GM12878 (cell line): ENCODE measurements around the gene ERO1B. TPM values are rescaled to one million over a fixed set of nuclear protein-coding genes. Genes with fewer than 3 reads are reported as not detected.

Source experiments
- ATAC-seq: fragments of 200-7000 bp; cut with Tn5 transposase; 3 replicates; pipeline ENCODE4 v1.9.1; 2020; ENCODE audit warnings: mild to moderate bottlenecking, moderate library complexity
- Bru-seq: library from RNA; stranded (reverse); fragments of 400-500 nt; gene quantifications from one replicate; lab custom pipeline; 2021; lab: Mats Ljungman, UMichigan
- BruChase-seq, 2 experiments: library from RNA; stranded (reverse); fragments of 400-500 nt; gene quantifications; one replicate each; lab custom pipeline; 2021; lab: Mats Ljungman, UMichigan
- BruUV-seq: library from RNA; stranded (reverse); fragments of 400-500 nt; replicated peaks from 2 replicates; lab custom pipeline; 2021; lab: Mats Ljungman, UMichigan
- CTCF ChIA-PET: fragments of 300-600 bp; sonication (Branson Sonifier 250); formaldehyde crosslinking; extraction: SDS; loops from one replicate; lab custom pipeline; 2021; ENCODE audit warnings: inconsistent platforms; lab: Yijun Ruan, JAX
- POLR2A ChIA-PET: fragments of 350-600 bp; formaldehyde crosslinking; extraction: SDS; loops from one replicate; lab custom pipeline; 2021; ENCODE audit warnings: inconsistent platforms; lab: Charles Lee
- RAD21 ChIA-PET: fragments of 300-600 bp; sonication (Branson Sonifier 250); formaldehyde crosslinking; loops from one replicate; lab custom pipeline; 2023; ENCODE audit warnings: antibody characterized with exemption; ENCODE audit not compliant: unreplicated experiment; lab: Charles Lee
- SMC1A ChIA-PET: fragments of 300-600 bp; sonication (Branson Sonifier 250); formaldehyde crosslinking; loops from one replicate; lab custom pipeline; 2023; ENCODE audit not compliant: unreplicated experiment, uncharacterized antibody; lab: Charles Lee
- DNase-seq: peaks from one replicate; pipeline ENCODE4 v3.0.0-alpha.2; 2011; ENCODE audit warnings: low read depth, low spot score
- FAIRE-seq: peaks from 3 replicates; lab custom pipeline; 2011; peaks lifted over from hg19 to GRCh38; lab: Jason Lieb, UNC
- H2AFZ ChIP-seq: 2 replicates; pipeline ENCODE4 v1.6.0; 2011; ENCODE audit warnings: low read depth, low read length, control low read depth; ENCODE audit not compliant: control insufficient read depth
- H3K27ac ChIP-seq: 2 replicates; pipeline ENCODE4 v1.5.1; 2011; ENCODE audit warnings: control low read depth; ENCODE audit not compliant: control insufficient read depth, insufficient read depth
- H3K27me3 ChIP-seq, 2 experiments: replicated peaks in 1 of 2; 2 replicates each; pipeline versions ENCODE4 v1.6.0 to v1.6.1; 2011; ENCODE audit warnings: low read length in 1 of 2; ENCODE audit not compliant: control insufficient read depth in 2 of 2, insufficient read depth in 2 of 2
- H3K36me3 ChIP-seq, 2 experiments: 2 replicates each; pipeline ENCODE4 v1.5.1; 2011; ENCODE audit warnings: low read length in 1 of 2; ENCODE audit not compliant: control insufficient read depth in 2 of 2, insufficient read depth in 2 of 2
- H3K4me1 ChIP-seq: 2 replicates; pipeline ENCODE4 v1.6.1; 2011; ENCODE audit warnings: mild to moderate bottlenecking, low read length, moderate library complexity, mixed read lengths; ENCODE audit not compliant: control insufficient read depth, insufficient read depth
- H3K4me2 ChIP-seq: 2 replicates; pipeline ENCODE4 v1.6.0; 2011; ENCODE audit warnings: control low read depth; ENCODE audit not compliant: control insufficient read depth, insufficient read depth
- H3K4me3 ChIP-seq: fragments of 200-600 bp; sonication (generic); 2 replicates; pipeline ENCODE4 v1.5.1; 2016
- H3K79me2 ChIP-seq: 2 replicates; pipeline ENCODE4 v1.6.0; 2011; ENCODE audit warnings: low read length; ENCODE audit not compliant: control insufficient read depth, insufficient read depth
- H3K9ac ChIP-seq: 2 replicates; pipeline ENCODE4 v1.8.0; 2011; ENCODE audit warnings: low read length, control low read depth, mixed read lengths; ENCODE audit not compliant: control insufficient read depth, insufficient read depth
- H3K9me3 ChIP-seq: replicated peaks from 3 replicates; pipeline ENCODE4 v1.5.1; 2011; ENCODE audit warnings: mild to moderate bottlenecking, low read length; ENCODE audit not compliant: control insufficient read depth, insufficient read depth
- H4K20me1 ChIP-seq: 2 replicates; pipeline ENCODE4 v1.6.0; 2011; ENCODE audit not compliant: control insufficient read depth, insufficient read depth
- CBFB ChIP-seq: IDR thresholded peaks from 2 replicates; pipeline ENCODE4 v1.6.1; 2016; ENCODE audit warnings: antibody characterized with exemption, low read depth
- RAD21 ChIP-seq: IDR thresholded peaks from 2 replicates; pipeline ENCODE4 v1.6.1; 2011; ENCODE audit warnings: mild to moderate bottlenecking, low read depth, low read length, moderate library complexity; ENCODE audit not compliant: insufficient read depth
- RBBP5 ChIP-seq: fragments of 200-600 bp; sonication (generic); conservative IDR thresholded peaks from 2 replicates; pipeline ENCODE4 v1.6.1; 2016
- WGBS: methylation state at CpG from one replicate; pipeline ENCODE4 v1.1.6; 2016; ENCODE audit warnings: low lambda C conversion rate; ENCODE audit not compliant: insufficient replicate concordance, insufficient coverage; ENCODE audit errors: missing lambda C conversion rate; 5-methylcytosine and 5-hydroxymethylcytosine counted together
- in situ Hi-C: fragments of 300-500 bp; cut with MboI; formaldehyde crosslinking; loops from 9 replicates; pipeline ENCODE4 v1.14.3; 2018; ENCODE audit warnings: mixed read lengths
- intact Hi-C: fragments of 100-400 bp; cut with micrococcal nuclease; formaldehyde crosslinking; loops from one replicate; pipeline ENCODE4 v1.14.2; 2022; ENCODE audit not compliant: unreplicated experiment
- long read RNA-seq, 2 experiments: library from polyadenylated mRNA; unstranded; transcript quantifications; one replicate each; pipeline ENCODE4 v2.0.0, GENCODE V29; 2019 to 2020
- polyA minus RNA-seq, 3 experiments: library from RNA; depleted of rRNA, polyadenylated mRNA; stranded (reverse); fragments of >200 nt; gene quantifications; 2 replicates each; pipeline ENCODE4 v1.2.3, GENCODE V29; 2011
- polyA plus RNA-seq, 11 experiments: library from polyadenylated mRNA; depleted of rRNA in 4 of 11; unstranded in 6 of 11; stranded (reverse) in 5 of 11; fragments of >200 nt; fragmentation: Nextera tagmentation in 4 of 11; fragmentation: Illumina TruSeq in 1 of 11; extraction: Ambion mirVana in 4 of 11; extraction: Trizol in 1 of 11; gene quantifications; 1 replicate in 1 of 11; 2 replicates in 10 of 11; pipeline versions ENCODE4 v1.2.1 to v1.2.3, GENCODE V29; 2011 to 2016; ENCODE audit warnings: inconsistent platforms in 2 of 11, missing spikeins in 2 of 11, low read depth in 1 of 11
- total RNA-seq, 4 experiments: library from RNA; depleted of rRNA in 3 of 4; stranded (reverse); fragments of >200 nt in 3 of 4; fragmentation: Illumina TruSeq in 1 of 4; extraction: Trizol in 1 of 4; gene quantifications; 2 replicates each; pipeline versions ENCODE4 v1.2.1 to v1.2.3, GENCODE V29; 2013 to 2021
- TF ChIP-seq, protein P1 (sequence below): fragments of 450-650 bp; formaldehyde crosslinking; IDR thresholded peaks from 2 replicates; pipeline ENCODE4 v1.4.0; 2020; ENCODE audit warnings: mild to moderate bottlenecking, moderate library complexity
- TF ChIP-seq, protein P2 (sequence below): fragments of 450-650 bp; formaldehyde crosslinking; IDR thresholded peaks from 2 replicates; pipeline ENCODE4 v1.5.0; 2022; ENCODE audit warnings: mild to moderate bottlenecking, missing genetic modification characterization

ERO1B gene, protein sequence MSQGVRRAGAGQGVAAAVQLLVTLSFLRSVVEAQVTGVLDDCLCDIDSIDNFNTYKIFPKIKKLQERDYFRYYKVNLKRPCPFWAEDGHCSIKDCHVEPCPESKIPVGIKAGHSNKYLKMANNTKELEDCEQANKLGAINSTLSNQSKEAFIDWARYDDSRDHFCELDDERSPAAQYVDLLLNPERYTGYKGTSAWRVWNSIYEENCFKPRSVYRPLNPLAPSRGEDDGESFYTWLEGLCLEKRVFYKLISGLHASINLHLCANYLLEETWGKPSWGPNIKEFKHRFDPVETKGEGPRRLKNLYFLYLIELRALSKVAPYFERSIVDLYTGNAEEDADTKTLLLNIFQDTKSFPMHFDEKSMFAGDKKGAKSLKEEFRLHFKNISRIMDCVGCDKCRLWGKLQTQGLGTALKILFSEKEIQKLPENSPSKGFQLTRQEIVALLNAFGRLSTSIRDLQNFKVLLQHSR
- 65.5 and 71.3 TPM in 2 replicates for total RNA-seq (2013; cell fraction: nucleolus; rRNA removed)
- total RNA-seq (2014; rRNA removed) (13.6 and 17.3 TPM in 2 replicates), total RNA-seq (2014; rRNA removed; fragmentation: Illumina TruSeq; extraction: Trizol) (30.9 and 32.2 TPM in 2 replicates), total RNA-seq (2021) (22.8 and 28.8 TPM in 2 replicates), polyA plus RNA-seq (2011; rRNA removed) (9.3 and 18.3 TPM in 2 replicates), polyA plus RNA-seq (2014; fragmentation: Illumina TruSeq; extraction: Trizol) (22.8 and 29.8 TPM in 2 replicates), polyA plus RNA-seq (2014; fragmentation: Nextera tagmentation; extraction: Ambion mirVana) (1 to 10 TPM; 9.0 to 9.6 TPM), polyA plus RNA-seq (2014; rRNA removed) (16.9 and 23.1 TPM in 2 replicates), polyA plus RNA-seq (2016; fragmentation: Nextera tagmentation; extraction: Ambion mirVana) (10 to 100 TPM; 27.1 to 27.5 TPM), polyA minus RNA-seq (2011; rRNA and poly(A)+ RNA removed) (4.3 and 4.4 TPM in 2 replicates), Bru-seq, nascent RNA (percentile 95 among the genes with signal in this experiment), BruChase-seq, experiment 1, labeled RNA remaining after a 6-hour chase (percentile 91 among the genes with signal in this experiment), BruChase-seq, experiment 2, labeled RNA remaining after a 2-hour chase (percentile 92 among the genes with signal in this experiment)
- 5.6 TPM for polyA plus RNA-seq (2011; ENCODE audit: low read depth)
- polyA plus RNA-seq (2011; cell fraction: cytosol; rRNA removed) = 2.5 and 2.9 TPM in 2 replicates
- 7.8 and 9.8 TPM in 2 replicates for polyA plus RNA-seq (2011; cell fraction: nucleus; rRNA removed)
- polyA plus RNA-seq (2012) = 11.3 and 12.3 TPM in 2 replicates
- polyA minus RNA-seq (2011; cell fraction: cytosol; rRNA and poly(A)+ RNA removed) = 4.0 and 5.2 TPM in 2 replicates
- 8.1 and 16.4 TPM in 2 replicates for polyA minus RNA-seq (2011; cell fraction: nucleus; rRNA and poly(A)+ RNA removed)
- long read RNA-seq, experiment 1, partial matches to known transcripts = 1 of 3 reads
- long read RNA-seq, experiment 1, other reads (novel, unspliced or antisense) = 2 of 3 reads
- long read RNA-seq, experiment 2, partial matches to known transcripts = 1 of 7 reads
- long read RNA-seq, experiment 2, other reads (novel, unspliced or antisense) = 6 of 7 reads

DNA sequence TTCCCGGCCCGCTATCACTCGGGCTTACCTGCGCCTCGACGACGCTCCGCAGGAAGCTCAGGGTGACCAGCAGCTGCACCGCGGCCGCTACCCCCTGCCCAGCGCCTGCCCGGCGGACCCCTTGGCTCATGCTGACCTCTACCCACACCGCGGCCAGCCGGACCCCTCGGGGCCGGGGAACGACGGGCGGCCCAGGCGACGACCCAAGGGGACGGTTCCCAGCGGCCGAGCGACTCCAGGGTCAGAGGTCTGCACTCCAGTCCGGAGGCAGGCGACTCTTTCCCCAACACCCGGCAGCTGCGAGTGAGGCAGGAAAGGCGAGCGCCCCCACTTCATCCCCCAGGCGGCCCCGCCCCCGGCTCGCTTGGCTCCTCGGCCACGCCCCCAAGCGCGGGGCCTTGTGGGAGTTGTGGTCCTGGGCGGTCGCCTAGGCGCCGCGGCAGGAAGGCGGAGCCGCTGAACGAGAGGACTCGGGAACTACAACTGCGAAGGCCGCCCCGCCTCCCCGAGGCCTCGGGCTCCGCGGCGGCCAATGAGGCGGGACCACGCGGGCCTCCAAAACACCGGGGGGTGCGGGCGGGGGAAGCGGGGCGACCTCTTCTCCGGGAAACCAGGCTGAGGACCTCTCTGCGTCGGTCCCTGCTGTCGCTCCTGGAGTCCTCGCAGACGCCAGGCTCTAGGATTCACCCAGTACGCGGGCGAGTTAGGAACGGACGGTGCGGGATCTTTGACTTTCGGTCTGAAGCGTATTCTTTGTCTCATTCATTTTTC is at the start of gene ERO1B:
ERO1B (minus strand) TSS at position 305 of the 771 bp plus-strand sequence; CDS start at position 130, 175 bp downstream.
- ChIA-PET POLR2A (interaction anchor here (0.7 to 5.8 kb wide), 5 partner anchors 12 to 145 kb away, joined by 3 to 40 read pairs (median 3); no protein-coding TSS in a partner anchor), RAD21 (interaction anchor here (0.9 to 3.2 kb wide), 5 partner anchors 97 to 309 kb away, joined by 3 to 21 read pairs (median 3); no protein-coding TSS in a partner anchor), CTCF (interaction anchor here (0.5 to 1.9 kb wide), 4 partner anchors 13 to 174 kb away, joined by 3 to 4 read pairs (median 4); no protein-coding TSS in a partner anchor), SMC1A (interaction anchor here (1.0 to 2.0 kb wide), 3 partner anchors 12 to 124 kb away, joined by 3 to 6 read pairs (median 4); no protein-coding TSS in a partner anchor)
- H3K79me2 ChIP-seq = peaks cover 55% of the 10 kb centered on the region
- no peaks in the 10 kb centered on the region for H4K20me1 ChIP-seq
- no peaks in the 10 kb centered on the region for H3K27me3 ChIP-seq
- DNase-seq (peak; percentile 73), ATAC-seq (peak; percentile 86), FAIRE-seq (no peak)
- H3K9me3 ChIP-seq = peaks cover 3% of the 10 kb centered on the region; the same call in 2 of the 3 replicates
- BruUV-seq = no TSS peak
- WGBS = under 1% methylated on average over 76 of the region's 81 CpGs
- intact Hi-C loops = loop anchor here (5.0 kb wide), 3 partner anchors 140 to 415 kb away; partner anchors contain the start of genes GPR137B and LYST
- peak within 1 kb of the TSS; percentile 88 for H3K27ac ChIP-seq
- H3K4me1 ChIP-seq = peaks cover 33% of the 10 kb centered on the region
- peak within 1 kb of the TSS; percentile 91 for H3K9ac ChIP-seq
- H3K36me3 ChIP-seq = 0 out of 4 replicates have a peak, but pooled peaks cover 0 to 3% of the 10 kb centered on the region in 2 experiments
- peak within 1 kb of the TSS; percentile 74 for H3K4me2 ChIP-seq
- in situ Hi-C loops = loop anchor here (10.0 to 25.0 kb wide), 2 partner anchors 170 to 397 kb away; no protein-coding TSS in a partner anchor
- peak within 1 kb of the TSS; percentile 85 for H3K4me3 ChIP-seq
- H2AFZ ChIP-seq = peak within 1 kb of the TSS; percentile 57
- TF ChIP-seq, protein P1, sequence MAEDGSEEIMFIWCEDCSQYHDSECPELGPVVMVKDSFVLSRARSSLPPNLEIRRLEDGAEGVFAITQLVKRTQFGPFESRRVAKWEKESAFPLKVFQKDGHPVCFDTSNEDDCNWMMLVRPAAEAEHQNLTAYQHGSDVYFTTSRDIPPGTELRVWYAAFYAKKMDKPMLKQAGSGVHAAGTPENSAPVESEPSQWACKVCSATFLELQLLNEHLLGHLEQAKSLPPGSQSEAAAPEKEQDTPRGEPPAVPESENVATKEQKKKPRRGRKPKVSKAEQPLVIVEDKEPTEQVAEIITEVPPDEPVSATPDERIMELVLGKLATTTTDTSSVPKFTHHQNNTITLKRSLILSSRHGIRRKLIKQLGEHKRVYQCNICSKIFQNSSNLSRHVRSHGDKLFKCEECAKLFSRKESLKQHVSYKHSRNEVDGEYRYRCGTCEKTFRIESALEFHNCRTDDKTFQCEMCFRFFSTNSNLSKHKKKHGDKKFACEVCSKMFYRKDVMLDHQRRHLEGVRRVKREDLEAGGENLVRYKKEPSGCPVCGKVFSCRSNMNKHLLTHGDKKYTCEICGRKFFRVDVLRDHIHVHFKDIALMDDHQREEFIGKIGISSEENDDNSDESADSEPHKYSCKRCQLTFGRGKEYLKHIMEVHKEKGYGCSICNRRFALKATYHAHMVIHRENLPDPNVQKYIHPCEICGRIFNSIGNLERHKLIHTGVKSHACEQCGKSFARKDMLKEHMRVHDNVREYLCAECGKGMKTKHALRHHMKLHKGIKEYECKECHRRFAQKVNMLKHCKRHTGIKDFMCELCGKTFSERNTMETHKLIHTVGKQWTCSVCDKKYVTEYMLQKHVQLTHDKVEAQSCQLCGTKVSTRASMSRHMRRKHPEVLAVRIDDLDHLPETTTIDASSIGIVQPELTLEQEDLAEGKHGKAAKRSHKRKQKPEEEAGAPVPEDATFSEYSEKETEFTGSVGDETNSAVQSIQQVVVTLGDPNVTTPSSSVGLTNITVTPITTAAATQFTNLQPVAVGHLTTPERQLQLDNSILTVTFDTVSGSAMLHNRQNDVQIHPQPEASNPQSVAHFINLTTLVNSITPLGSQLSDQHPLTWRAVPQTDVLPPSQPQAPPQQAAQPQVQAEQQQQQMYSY (CRISPR knock-in tag) = no peak
- TF ChIP-seq CBFB (no peak), RAD21 (no peak), RBBP5 (no peak)
- TF ChIP-seq, protein P2, sequence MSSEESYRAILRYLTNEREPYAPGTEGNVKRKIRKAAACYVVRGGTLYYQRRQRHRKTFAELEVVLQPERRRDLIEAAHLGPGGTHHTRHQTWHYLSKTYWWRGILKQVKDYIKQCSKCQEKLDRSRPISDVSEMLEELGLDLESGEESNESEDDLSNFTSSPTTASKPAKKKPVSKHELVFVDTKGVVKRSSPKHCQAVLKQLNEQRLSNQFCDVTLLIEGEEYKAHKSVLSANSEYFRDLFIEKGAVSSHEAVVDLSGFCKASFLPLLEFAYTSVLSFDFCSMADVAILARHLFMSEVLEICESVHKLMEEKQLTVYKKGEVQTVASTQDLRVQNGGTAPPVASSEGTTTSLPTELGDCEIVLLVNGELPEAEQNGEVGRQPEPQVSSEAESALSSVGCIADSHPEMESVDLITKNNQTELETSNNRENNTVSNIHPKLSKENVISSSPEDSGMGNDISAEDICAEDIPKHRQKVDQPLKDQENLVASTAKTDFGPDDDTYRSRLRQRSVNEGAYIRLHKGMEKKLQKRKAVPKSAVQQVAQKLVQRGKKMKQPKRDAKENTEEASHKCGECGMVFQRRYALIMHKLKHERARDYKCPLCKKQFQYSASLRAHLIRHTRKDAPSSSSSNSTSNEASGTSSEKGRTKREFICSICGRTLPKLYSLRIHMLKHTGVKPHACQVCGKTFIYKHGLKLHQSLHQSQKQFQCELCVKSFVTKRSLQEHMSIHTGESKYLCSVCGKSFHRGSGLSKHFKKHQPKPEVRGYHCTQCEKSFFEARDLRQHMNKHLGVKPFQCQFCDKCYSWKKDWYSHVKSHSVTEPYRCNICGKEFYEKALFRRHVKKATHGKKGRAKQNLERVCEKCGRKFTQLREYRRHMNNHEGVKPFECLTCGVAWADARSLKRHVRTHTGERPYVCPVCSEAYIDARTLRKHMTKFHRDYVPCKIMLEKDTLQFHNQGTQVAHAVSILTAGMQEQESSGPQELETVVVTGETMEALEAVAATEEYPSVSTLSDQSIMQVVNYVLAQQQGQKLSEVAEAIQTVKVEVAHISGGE (CRISPR knock-in tag) = 0 out of 2 replicates have a peak, but pooled peaks have one; percentile 13
